Right forelimb (tissue), 1 donor: ENCODE data around the gene CD55.
"Not testable (repeated sequence)": the region's sequence is repeated elsewhere in the genome, so short reads cannot be mapped to it uniquely, and the experiment has no call there.

Experiments
- DNase-seq: peaks from one replicate; pipeline ENCODE4 v3.0.0-alpha.2; 2018

The CD55 gene

GRCh38 chr1:207306603-207307002 is 14.9 kb upstream of the CD55 start:
- DNase-seq, result no peak

GRCh38 chr1:207308451-207309190 is 12.9 kb upstream of the CD55 start:
- DNase-seq, result no peak

- DNase-seq, result no peak
Measured at GRCh38 chr1:207309745-207310273, 11.7 kb upstream of the CD55 start.

- no peak for DNase-seq
Measured at GRCh38 chr1:207311888-207312603, 9.4 kb upstream of the CD55 start.

- DNase-seq, result no peak
Measured at GRCh38 chr1:207312604-207312920, 8.9 kb upstream of the CD55 start.

GRCh38 chr1:207313131-207313530 is 8.3 kb upstream of the CD55 start:
- no peak for DNase-seq

GRCh38 chr1:207314816-207315215 is 6.7 kb upstream of the CD55 start:
- no peak for DNase-seq

- no peak for DNase-seq
Measured at GRCh38 chr1:207315435-207315834, 6.0 kb upstream of the CD55 start.

- no peak for DNase-seq
Measured at GRCh38 chr1:207316141-207316540, 5.3 kb upstream of the CD55 start.

- DNase-seq, result no peak
Measured at GRCh38 chr1:207316622-207317391, 4.7 kb upstream of the CD55 start.

- no peak for DNase-seq
Measured at GRCh38 chr1:207317561-207317960, 3.9 kb upstream of the CD55 start.

GRCh38 chr1:207318072-207318619 is 3.3 kb upstream of the CD55 start:
- DNase-seq, result no peak

GRCh38 chr1:207319199-207319598 is 2.3 kb upstream of the CD55 start:
- no peak for DNase-seq

- DNase-seq, result not testable (repeated sequence)
Measured at GRCh38 chr1:207320105-207320504, 1.4 kb upstream of the CD55 start.

- DNase-seq, result no peak
Measured at GRCh38 chr1:207321790-207322645, 540 bp downstream of the CD55 start.

GRCh38 chr1:207323425-207324225 is 2.1 kb downstream of the CD55 start:
- no peak for DNase-seq

GRCh38 chr1:207328004-207328403 is 6.5 kb downstream of the CD55 start:
- DNase-seq, result no peak

- no peak for DNase-seq
Measured at GRCh38 chr1:207328908-207329440, 7.5 kb downstream of the CD55 start.

- no peak for DNase-seq
Measured at GRCh38 chr1:207329469-207329868, 8.0 kb downstream of the CD55 start.

- DNase-seq, result no peak
Measured at GRCh38 chr1:207330011-207330710, 8.7 kb downstream of the CD55 start.
